22Rv1 (cell line): ENCODE data around the gene RB1.

Source experiments
- ZFX ChIP-seq: fragments of 450-650 bp; IDR thresholded peaks from 2 replicates; pipeline ENCODE4 v1.6.1; 2017; ENCODE audit warnings: antibody characterized with exemption, borderline replicate concordance
- TF ChIP-seq, protein P1 (sequence below): fragments of 450-650 bp; IDR thresholded peaks from 2 replicates; pipeline ENCODE4 v1.5.1; 2017; ENCODE audit warnings: mild to moderate bottlenecking

- TF ChIP-seq, protein P1, sequence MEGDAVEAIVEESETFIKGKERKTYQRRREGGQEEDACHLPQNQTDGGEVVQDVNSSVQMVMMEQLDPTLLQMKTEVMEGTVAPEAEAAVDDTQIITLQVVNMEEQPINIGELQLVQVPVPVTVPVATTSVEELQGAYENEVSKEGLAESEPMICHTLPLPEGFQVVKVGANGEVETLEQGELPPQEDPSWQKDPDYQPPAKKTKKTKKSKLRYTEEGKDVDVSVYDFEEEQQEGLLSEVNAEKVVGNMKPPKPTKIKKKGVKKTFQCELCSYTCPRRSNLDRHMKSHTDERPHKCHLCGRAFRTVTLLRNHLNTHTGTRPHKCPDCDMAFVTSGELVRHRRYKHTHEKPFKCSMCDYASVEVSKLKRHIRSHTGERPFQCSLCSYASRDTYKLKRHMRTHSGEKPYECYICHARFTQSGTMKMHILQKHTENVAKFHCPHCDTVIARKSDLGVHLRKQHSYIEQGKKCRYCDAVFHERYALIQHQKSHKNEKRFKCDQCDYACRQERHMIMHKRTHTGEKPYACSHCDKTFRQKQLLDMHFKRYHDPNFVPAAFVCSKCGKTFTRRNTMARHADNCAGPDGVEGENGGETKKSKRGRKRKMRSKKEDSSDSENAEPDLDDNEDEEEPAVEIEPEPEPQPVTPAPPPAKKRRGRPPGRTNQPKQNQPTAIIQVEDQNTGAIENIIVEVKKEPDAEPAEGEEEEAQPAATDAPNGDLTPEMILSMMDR: no peak
- TF ChIP-seq ZFX: no peak
These were observed 95.0 kb downstream of the RB1 start for GRCh38 chr13:48398450-48399095.
